Bronchus fibroblast of lung (primary cell): ENCODE results near the gene KNOP1. TPM values are rescaled to one million over a fixed set of nuclear protein-coding genes. Genes with fewer than 3 reads are reported as not detected.

Experiments
- total RNA-seq: library from RNA; depleted of rRNA; stranded (reverse); fragments of >200 nt; gene quantifications from 2 replicates; pipeline ENCODE4 v1.2.3, GENCODE V29; 2015

KNOP1 gene
- total RNA-seq, result 7.6 and 10.8 TPM in 2 replicates

GRCh38 chr16:19717741-19718623 lies at the start of gene KNOP1, which contains the start of gene IQCK:
TSS of gene KNOP1 (minus strand) at chr16:19718227. CDS start at chr16:19715035, 3,192 bp downstream.
TSS of gene IQCK (plus strand) at chr16:19718271. CDS start at chr16:19718307, 36 bp downstream.

Other genes starting within 250 kb of the KNOP1 start
- 43.5 and 45.0 TPM in 2 replicates for gene GDE1, start 196.1 kb downstream of the KNOP1 start, total RNA-seq
- gene CCP110, start 194.3 kb downstream of the KNOP1 start, total RNA-seq, result 5.6 and 5.9 TPM in 2 replicates
- gene VPS35L, start 162.5 kb downstream of the KNOP1 start, total RNA-seq, result 35.8 and 37.5 TPM in 2 replicates
- gene IQCK, start within 50 bp of the KNOP1 start, total RNA-seq, result 7.1 and 9.2 TPM in 2 replicates
- 3.2 and 3.7 TPM in 2 replicates for gene GPRC5B, start 166.6 kb upstream of the KNOP1 start, total RNA-seq